ENCODE results near the gene COX19. TPM values are rescaled to one million over a fixed set of nuclear protein-coding genes. Genes with fewer than 3 reads are reported as not detected.

COX19 gene
- polyA plus RNA-seq, 4 donors, result 7.2 to 19.3 (median 11.2) TPM

DNA sequence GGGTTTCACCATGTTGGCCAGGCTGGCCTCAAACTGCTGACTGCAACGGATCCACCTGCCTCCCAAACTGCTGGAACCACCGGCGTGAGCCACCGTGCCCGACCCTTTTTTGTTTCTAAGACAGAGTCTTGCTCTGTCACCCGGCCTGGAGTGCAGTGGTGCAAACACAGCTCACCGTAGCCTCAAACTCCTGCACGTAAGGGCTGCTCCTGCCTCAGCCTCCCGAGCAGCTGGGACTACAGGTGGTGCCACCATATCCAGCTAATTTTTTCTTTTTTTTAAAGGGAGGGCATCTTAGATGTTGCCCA is 57.3 kb downstream of the COX19 start:
- DNase-seq (ENCODE audit: low read depth in 4 of 4, low spot score in 3 of 4), result no peak

DNA sequence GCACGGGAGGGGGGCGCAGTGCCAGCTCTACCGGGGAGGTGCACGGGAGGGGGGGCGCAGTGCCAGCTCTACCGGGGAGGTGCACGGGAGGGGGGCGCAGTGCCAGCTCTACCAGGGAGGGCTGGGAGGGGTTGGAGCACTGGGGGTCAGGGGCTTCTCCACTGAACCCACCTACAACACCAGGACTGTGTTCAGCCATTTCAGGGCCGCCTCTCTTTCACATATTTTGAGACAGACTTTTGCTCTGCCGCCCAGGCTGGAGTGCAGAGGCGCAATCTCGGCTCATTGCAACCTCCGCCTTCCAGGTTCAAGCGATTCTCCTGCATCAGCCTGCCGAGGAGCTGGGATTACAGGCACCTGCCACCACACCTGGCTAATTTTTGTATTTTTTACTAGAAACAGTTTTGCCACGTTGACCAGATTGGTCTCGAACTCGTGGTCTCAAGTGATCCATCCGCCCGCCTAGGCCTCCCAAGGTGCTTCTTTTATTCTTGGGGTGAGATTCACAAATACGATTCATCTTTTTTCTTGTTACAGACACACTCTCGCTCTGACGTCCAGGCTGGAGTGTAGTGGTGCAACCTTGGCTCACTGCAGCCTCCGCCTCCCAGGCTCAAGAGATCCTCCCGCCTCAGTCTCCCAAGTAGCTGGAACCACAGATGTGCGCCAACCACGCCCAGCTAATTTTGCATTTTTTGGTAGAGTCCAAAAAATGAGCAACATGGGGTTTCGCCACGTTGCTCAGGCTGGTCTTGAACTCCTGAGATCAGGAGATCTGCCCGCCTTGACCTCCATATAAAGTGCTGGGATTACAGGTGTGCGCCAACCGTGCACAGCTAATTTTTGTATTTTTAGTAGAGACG is 57.9 kb downstream of the COX19 start:
- no peak for DNase-seq (ENCODE audit: low read depth in 4 of 4, low spot score in 3 of 4)

DNA sequence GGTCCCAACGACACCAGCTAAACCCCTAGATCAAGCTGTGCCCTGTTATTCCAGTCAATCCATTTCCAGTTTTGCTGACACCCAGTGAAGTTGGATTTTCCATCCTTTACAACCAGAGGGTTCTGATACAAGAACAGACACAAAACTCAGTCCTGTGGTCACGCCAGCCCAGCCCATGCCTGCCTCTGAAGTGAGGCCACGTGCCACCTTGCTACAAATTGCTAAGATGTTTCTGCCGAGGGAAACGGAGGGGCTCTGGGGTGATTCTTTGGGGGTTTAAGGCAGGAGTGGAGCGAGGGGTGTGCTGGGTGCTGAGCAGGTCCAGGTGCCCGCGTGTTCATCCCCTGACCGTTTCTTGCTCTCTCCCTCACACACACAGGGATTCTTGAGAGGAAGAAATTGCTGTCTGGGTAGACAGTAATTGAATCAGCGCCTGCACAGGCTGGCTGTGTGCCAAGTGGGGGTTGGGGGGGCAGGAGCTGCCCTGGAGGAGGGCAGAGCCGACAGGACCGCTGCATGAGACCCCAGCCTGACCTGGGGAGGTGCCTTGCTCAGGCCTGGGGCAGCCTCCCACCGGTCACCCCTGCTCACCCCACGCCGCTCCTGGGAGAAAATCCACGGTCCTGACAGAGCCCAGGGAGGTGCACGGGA is 58.9 kb downstream of the COX19 start:
- no peak for DNase-seq (ENCODE audit: low read depth in 4 of 4, low spot score in 3 of 4)

Other genes starting within 250 kb of the COX19 start
- 10 to 100 TPM; 23.6 to 39.5 (median 30.9) TPM for gene DNAAF5, start 248.8 kb downstream of the COX19 start, polyA plus RNA-seq (ENCODE audit: insufficient read length in 4 of 4)
- gene PRKAR1B, start 248.3 kb downstream of the COX19 start, polyA plus RNA-seq (ENCODE audit: insufficient read length in 4 of 4), result 10 to 100 TPM; 20.4 to 46.0 (median 38.7) TPM
- 100 to 1,000 TPM; 128 to 160 (median 137) TPM for gene SUN1, start 143.1 kb downstream of the COX19 start, polyA plus RNA-seq (ENCODE audit: insufficient read length in 4 of 4)
- gene GET4, start 99.0 kb downstream of the COX19 start, polyA plus RNA-seq (ENCODE audit: insufficient read length in 4 of 4), result 10 to 100 TPM; 21.3 to 68.0 (median 32.4) TPM
- 10 to 100 TPM in 3 of 4 donors, 1 to 10 TPM in 1; 3.1 to 16.2 (median 15.0) TPM for gene ADAP1, start 20.9 kb downstream of the COX19 start, polyA plus RNA-seq (ENCODE audit: insufficient read length in 4 of 4)
- gene CYP2W1, start 7.6 kb upstream of the COX19 start, polyA plus RNA-seq (ENCODE audit: insufficient read length in 4 of 4), result 1 to 10 TPM; 1.3 to 6.4 (median 2.0) TPM
- gene GPR146, start 69.0 kb upstream of the COX19 start, polyA plus RNA-seq (ENCODE audit: insufficient read length in 4 of 4), result 1 to 10 TPM; 1.7 to 4.6 (median 4.2) TPM
- gene GPER1, start 112.6 kb upstream of the COX19 start, polyA plus RNA-seq (ENCODE audit: insufficient read length in 4 of 4), result 1 to 10 TPM; 5.3 to 6.5 (median 5.6) TPM
- gene ZFAND2A, start 184.6 kb upstream of the COX19 start, polyA plus RNA-seq (ENCODE audit: insufficient read length in 4 of 4), result 10 to 100 TPM; 19.4 to 24.2 (median 21.8) TPM

Measured in left renal pelvis (tissue), 4 donors.